ENCODE results near the gene RPS16. TPM values are rescaled to one million over a fixed set of nuclear protein-coding genes. Genes with fewer than 3 reads are reported as not detected.

RPS16 gene
- total and polyA plus RNA-seq, 9 of the 15 experiments (the other 6 are each of a cell fraction or from before 2014, with no cell fraction given), result 82.6 to 3,671 (median 2,204) TPM

GRCh38 chr19:39435499-39436349 lies at the start of gene RPS16 (continued):
- peak; percentile 17; the same call in 1 of the 2 replicates for TF ChIP-seq LEF1 (IDR thresholded peaks at IDR 0.05)
- TF ChIP-seq C11orf30 (IDR thresholded peaks at IDR 0.05; ENCODE audit: low read depth), result peak; percentile 80
- TF ChIP-seq FOXM1 (IDR thresholded peaks at IDR 0.05; ENCODE audit: low read depth), result no peak
- TF ChIP-seq FOXM1 (CRISPR knock-in tag; IDR thresholded peaks at IDR 0.05; ENCODE audit: low read depth), result no peak; the same call in 1 of the 2 replicates
- TF ChIP-seq NKRF (IDR thresholded peaks at IDR 0.05; ENCODE audit: borderline replicate concordance), result peak; percentile 98
- 0 out of 2 replicates have a peak, but pooled peaks have one; percentile 17 for TF ChIP-seq ZNF143 (CRISPR knock-in tag; IDR thresholded peaks at IDR 0.05)
- peak; percentile 93 for TF ChIP-seq CBX1 (IDR thresholded peaks at IDR 0.05; ENCODE audit: low read depth)
- TF ChIP-seq TBP (optimal IDR thresholded peaks at IDR 0.05; ENCODE audit: low read depth, low read length), result peak; percentile 98
- TF ChIP-seq CBFB (CRISPR knock-in tag; IDR thresholded peaks at IDR 0.05), result 0 out of 2 replicates have a peak, but pooled peaks have one; percentile 53
- peak; percentile 97 for TF ChIP-seq POLR2H (tag; IDR thresholded peaks at IDR 0.05; ENCODE audit: low read depth)
- TF ChIP-seq CBX2 (IDR thresholded peaks at IDR 0.05; ENCODE audit: insufficient read depth, low read length, poor library complexity, severe bottlenecking), result no peak
- TF ChIP-seq ELF2 (CRISPR knock-in tag; IDR thresholded peaks at IDR 0.05), result peak; percentile 73
- no peak for TF ChIP-seq MEF2A (IDR thresholded peaks at IDR 0.05; ENCODE audit: control insufficient read depth, low read depth, low read length)
- peak; percentile 97 for TF ChIP-seq E4F1 (CRISPR knock-in tag; IDR thresholded peaks at IDR 0.05; ENCODE audit: borderline replicate concordance)
- no peak for TF ChIP-seq NFATC3 (IDR thresholded peaks at IDR 0.05)
- peak; percentile 95 for TF ChIP-seq AFF4 (CRISPR knock-in tag; IDR thresholded peaks at IDR 0.05)
- peak; percentile 92 for TF ChIP-seq PRPF4 (IDR thresholded peaks at IDR 0.05; ENCODE audit: insufficient read depth, low read depth, low read length, poor library complexity, severe bottlenecking)
- peak; percentile 68 for TF ChIP-seq PKNOX1 (IDR thresholded peaks at IDR 0.05)

Data from K562 (cell line).